Mesenteric fat pad (tissue), 1 donor: ENCODE measurements around the gene CELF4. TPM values are rescaled to one million over a fixed set of nuclear protein-coding genes. Genes with fewer than 3 reads are reported as not detected.

Experiments
- DNase-seq: peaks from one replicate; pipeline ENCODE4 v3.0.0-alpha.2; 2020; ENCODE audit warnings: low spot score
- total RNA-seq: library from RNA; stranded (reverse); fragmentation: NEBNext Ultra II Directional; extraction: Animal tissue kit (Norgen Biotek cat#: 25700); gene quantifications from one replicate; pipeline ENCODE4 v1.2.1, GENCODE V29; 2021
- donor health status: DM: yes; HTN: yes; CAD: no.

CELF4 gene
- total RNA-seq, 1 donor from 2014 or later = 0.39 TPM

- no peak for DNase-seq
Measured at GRCh38 chr18:37527395-37527794, 38.2 kb downstream of the CELF4 start.

- DNase-seq = no peak
Measured at GRCh38 chr18:37525262-37525585, 40.4 kb downstream of the CELF4 start.

- DNase-seq = no peak
Measured at GRCh38 chr18:37524498-37525261, 40.9 kb downstream of the CELF4 start.

GRCh38 chr18:37524139-37524497, 41.5 kb downstream of the CELF4 start:
- no peak for DNase-seq

GRCh38 chr18:37521510-37522465, 43.8 kb downstream of the CELF4 start:
- DNase-seq = no peak

GRCh38 chr18:37520508-37520907, 45.1 kb downstream of the CELF4 start:
- DNase-seq = no peak

GRCh38 chr18:37519510-37520135, 46.0 kb downstream of the CELF4 start:
- DNase-seq = no peak

GRCh38 chr18:37516361-37516853, 49.2 kb downstream of the CELF4 start:
- no peak for DNase-seq

- no peak for DNase-seq
Measured at GRCh38 chr18:37514953-37515352, 50.6 kb downstream of the CELF4 start.

- no peak for DNase-seq
Measured at GRCh38 chr18:37512400-37512799, 53.2 kb downstream of the CELF4 start.

GRCh38 chr18:37511721-37512298, 53.8 kb downstream of the CELF4 start:
- no peak for DNase-seq

- no peak for DNase-seq
Measured at GRCh38 chr18:37509600-37509999, 56.0 kb downstream of the CELF4 start.

GRCh38 chr18:37508207-37508606, 57.4 kb downstream of the CELF4 start:
- DNase-seq = no peak

GRCh38 chr18:37507239-37507638, 58.4 kb downstream of the CELF4 start:
- no peak for DNase-seq

GRCh38 chr18:37506001-37506400, 59.6 kb downstream of the CELF4 start:
- no peak for DNase-seq

GRCh38 chr18:37505321-37505720, 60.3 kb downstream of the CELF4 start:
- DNase-seq = no peak

- DNase-seq = no peak
Measured at GRCh38 chr18:37502601-37503000, 63.0 kb downstream of the CELF4 start.

- no peak for DNase-seq
Measured at GRCh38 chr18:37502036-37502435, 63.6 kb downstream of the CELF4 start.

GRCh38 chr18:37501136-37501535, 64.5 kb downstream of the CELF4 start:
- no peak for DNase-seq

GRCh38 chr18:37499913-37500312, 65.7 kb downstream of the CELF4 start:
- no peak for DNase-seq

- no peak for DNase-seq
Measured at GRCh38 chr18:37499044-37499443, 66.6 kb downstream of the CELF4 start.
